Stimulated activated CD4-positive, alpha-beta T cell treated with anti-CD3 and anti-CD28 coated beads, Interleukin-1b, Interleukin-23, amount 100 ng/mL, for 4 hours (primary cell): Measurements from ENCODE around the gene RETN.

ENCODE experiments used
- DNase-seq, 2 donors: peaks; one replicate each; pipeline ENCODE4 v3.0.0-alpha.2; 2020; ENCODE audit warnings: low read depth in 2 of 2

Gene RETN

GRCh38 chr19:7657131-7657751, 11.6 kb upstream of the RETN start:
- DNase-seq = no peak

DNA sequence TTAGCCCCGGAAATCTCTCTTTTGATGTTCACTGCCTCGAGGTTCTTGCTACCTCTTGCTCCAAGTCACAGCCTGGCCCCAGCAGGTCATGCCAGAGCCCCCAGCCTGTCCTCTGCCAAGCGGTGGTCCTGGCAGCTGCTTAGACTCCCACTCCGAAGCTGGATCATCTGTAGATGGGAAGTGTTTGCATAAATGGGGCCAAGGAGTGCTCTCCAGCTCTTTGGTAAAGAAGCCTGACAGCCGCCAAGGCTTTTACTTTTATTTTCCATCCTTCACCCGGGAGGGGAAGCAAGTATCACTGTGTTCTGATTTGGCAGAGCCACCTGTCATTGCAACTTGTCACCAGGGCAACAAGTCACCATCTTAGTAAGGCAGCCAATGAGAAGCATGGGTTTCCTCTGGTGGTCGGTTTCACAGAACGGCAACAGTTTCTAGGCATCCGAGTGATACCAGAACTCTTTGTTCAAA, 10.6 kb upstream of the RETN start:
- DNase-seq = no peak

GRCh38 chr19:7661744-7662538, 6.9 kb upstream of the RETN start:
- no peak for DNase-seq

DNA sequence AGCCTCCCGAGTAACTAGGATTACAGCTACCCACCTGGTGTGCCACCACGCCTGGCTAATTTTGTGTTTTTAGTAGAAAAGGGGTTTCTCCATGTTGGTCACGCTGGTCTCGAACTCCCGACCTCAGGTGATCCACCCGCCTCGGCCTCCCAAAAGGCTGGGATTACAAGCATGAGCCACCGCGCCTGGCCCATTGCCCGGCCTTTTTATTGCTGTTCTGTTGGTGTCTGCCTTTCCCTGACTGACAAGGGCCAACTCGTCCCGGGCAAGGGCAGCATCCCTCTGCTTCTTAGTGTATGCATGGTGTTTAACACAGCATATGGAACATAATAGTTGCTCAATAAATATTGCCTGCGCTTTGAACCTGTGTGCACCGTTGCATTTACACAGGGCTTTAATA, 6.2 kb upstream of the RETN start:
- DNase-seq = no peak

DNA sequence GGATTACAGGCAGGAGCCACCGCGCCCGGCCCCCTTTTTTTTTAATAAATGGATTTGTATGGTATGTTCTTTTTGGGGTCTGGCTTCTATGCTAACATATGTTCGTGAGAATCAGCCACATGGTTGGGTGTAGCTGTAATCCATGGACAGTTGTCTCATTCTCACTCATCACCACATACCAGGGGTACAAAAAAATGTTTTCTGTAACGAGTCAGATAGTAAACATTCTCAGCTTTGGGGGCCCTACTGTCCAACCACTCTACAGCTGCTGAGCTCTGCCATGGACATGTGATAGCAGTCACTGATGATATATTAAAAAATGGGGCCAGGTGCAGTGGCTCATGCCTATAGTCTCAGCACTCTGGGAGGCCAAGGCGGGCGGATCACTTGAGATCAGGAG, 5.1 kb upstream of the RETN start:
- no peak for DNase-seq

DNA sequence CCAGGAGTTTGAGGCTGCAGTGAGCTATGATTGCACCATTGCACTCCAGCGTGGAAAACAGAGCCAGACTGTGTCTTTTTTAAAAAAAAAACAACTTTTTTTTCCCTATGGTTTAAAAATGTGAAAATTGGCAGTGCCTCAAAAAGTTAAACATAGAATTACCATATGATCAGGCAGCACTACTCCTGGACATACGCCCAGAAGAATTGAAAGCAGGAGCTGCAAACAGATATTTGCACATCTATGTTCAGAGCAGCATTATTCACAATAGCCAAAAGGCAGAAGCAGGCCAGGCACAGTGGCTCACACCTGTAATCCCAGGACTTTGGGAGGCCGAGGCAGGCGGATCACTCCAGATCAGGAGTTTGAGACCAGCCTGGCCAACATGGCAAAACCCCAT, 3.8 kb upstream of the RETN start:
- DNase-seq = no peak

DNA sequence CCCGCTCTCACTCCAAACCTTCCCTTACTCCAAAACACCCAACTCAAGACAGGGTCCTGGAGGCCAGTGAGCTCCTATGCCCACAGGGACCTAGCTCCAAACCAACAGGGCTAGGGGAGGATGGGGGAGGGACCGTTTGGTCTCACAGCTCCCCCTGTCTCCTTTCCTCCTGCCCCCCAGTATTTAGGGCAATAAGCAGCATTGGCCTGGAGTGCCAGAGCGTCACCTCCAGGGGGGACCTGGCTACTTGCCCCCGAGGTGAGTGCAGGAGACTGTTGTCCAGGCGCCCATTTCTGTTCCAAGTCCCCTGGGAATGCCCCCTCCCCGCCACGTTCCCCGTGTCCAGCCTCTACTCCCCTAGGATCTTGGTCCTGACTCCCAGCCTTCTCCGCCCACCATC, 792 bp downstream of the RETN start:
- DNase-seq = no peak

DNA sequence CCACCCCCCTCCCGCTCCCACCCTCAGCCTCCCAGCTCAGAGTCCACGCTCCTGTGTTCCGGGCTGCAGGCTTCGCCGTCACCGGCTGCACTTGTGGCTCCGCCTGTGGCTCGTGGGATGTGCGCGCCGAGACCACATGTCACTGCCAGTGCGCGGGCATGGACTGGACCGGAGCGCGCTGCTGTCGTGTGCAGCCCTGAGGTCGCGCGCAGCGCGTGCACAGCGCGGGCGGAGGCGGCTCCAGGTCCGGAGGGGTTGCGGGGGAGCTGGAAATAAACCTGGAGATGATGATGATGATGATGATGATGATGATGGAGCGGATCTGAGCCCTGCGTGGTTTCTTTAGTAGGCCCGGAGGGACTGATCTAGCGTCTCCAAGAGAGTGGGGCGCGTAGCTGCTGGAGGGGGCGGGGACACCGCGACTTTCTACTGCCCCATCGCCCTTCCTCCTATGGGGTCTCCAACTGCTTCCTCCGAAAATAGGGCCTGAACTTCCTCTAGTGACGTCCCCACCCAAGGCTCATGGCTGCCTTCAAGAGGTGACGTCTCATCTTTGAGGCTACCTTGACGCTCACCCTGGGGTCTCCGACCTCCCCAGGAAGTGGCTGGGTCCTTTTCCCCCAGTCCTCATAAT, 1.4 kb downstream of the RETN start:
- no peak for DNase-seq

DNA sequence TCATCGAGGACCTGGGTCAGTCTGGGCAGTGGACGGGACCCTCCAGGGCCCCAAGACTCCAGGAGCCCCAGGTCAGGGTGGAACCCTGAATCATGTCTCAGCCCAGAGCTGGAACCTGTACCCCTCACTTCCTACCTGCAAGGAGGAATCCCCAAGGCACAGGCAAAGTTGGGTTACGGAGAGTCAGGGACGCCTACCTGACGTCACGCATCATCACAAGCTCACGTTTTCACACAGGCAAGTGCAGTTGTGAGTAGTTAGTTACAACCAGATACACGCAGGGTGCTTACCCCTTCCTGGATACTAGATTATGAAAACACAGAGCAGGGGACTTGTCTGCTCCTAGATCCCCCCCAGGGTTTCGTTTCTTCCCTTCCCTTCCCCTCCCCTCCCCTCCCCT, 1.9 kb downstream of the RETN start:
- DNase-seq = no peak

GRCh38 chr19:7672522-7672921, 3.7 kb downstream of the RETN start:
- no peak for DNase-seq

DNA sequence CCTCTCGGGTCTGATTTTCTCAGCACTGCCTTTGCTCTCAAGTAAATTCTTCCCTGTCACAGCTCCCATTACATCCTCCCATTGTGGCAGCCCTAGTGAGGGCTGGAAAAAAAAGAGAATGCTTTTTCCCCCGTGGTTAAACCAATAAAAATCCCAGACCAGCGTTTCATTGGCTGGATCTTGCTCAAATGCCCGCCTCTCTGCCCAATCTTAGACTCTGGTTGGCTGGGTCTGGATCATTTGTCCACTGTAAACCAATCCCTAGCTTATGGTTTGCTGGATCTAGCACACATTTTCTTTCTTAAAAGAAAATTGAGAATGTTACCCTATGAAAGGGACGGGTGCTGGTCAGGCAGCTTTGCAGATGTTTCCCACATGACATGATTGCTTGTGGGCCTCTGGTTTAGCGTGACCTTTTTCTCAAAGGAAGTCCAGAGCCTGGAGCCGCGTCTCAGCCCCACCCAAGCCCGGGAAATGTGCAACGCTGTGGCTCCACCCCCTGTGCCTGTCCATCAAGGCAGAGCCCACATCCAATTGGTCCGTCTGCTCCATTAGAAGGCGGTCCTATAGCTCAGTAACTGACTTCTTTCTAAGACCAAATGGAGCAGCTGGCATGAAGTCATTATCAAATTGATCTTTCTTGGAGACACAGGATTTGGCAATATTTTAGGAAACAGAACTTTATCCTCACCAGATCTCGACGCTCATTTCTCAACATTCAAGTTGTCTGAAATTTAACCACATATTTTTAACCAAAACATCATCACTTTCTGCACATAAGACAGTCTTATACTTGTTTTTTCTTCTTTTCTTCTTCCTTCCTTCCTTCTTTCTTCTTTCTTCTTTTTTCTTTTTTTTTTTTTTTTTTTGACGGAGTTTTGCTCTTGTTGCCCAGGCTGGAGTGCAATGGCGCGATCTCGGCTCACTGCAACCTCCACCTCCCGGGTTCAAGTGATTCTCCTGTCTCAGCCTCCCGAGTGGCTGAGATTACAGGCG, 5.5 kb downstream of the RETN start:
- no peak for DNase-seq

GRCh38 chr19:7676376-7676775, 7.5 kb downstream of the RETN start:
- DNase-seq = no peak

DNA sequence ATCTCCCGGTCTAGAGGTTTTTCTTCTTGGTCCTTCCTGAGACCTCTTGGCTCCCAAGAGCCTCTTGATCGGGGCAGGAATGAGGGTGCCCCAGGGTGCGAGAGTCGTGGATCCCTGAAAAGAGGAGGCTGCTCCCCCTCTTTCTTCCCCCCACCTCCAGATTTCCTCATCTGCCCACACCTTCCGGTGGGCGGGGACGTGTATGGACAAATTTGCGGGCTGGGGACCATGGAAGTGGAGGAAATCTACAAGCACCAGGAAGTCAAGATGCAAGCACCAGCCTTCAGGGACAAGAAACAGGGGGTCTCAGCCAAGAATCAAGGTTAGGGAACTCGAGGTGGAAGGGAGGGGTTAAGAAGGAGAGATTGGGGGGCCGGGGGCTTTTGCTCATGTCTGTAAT, 8.0 kb downstream of the RETN start, which contains the start of gene MCEMP1:
Gene MCEMP1 (plus strand): TSS at position 237 of the 400 bp plus-strand sequence. CDS start 31 bp downstream, at position 268.
- no peak for DNase-seq

DNA sequence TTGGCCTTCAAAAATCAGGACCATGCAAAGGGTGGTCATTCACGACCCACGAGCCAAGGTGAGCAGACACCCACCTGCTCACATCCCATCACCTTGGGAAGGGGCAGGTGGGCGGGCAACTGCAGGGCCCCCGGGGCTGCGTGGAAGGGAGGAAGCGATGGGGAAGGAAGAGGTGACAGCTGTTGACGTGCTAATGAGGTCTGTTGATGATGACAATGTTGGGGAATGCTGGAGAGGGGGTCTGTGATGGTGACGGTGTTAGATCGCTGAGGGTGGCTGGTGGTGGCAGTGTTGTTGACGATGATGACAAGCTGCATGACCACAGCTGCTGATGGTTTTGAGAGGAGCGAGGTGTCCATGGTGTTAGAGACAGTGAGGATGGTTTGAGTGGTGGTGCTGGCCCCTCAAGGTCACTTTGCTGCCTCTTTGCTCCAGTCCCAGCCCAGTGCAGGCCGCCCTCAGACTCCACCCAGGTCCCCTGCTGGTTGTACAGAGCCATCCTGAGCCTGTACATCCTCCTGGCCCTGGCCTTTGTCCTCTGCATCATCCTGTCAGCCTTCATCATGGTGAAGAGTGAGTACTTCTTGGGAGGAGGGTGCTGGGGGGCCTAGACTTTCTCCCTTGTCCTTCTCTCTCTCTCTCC, 8.9 kb downstream of the RETN start:
- no peak for DNase-seq

DNA sequence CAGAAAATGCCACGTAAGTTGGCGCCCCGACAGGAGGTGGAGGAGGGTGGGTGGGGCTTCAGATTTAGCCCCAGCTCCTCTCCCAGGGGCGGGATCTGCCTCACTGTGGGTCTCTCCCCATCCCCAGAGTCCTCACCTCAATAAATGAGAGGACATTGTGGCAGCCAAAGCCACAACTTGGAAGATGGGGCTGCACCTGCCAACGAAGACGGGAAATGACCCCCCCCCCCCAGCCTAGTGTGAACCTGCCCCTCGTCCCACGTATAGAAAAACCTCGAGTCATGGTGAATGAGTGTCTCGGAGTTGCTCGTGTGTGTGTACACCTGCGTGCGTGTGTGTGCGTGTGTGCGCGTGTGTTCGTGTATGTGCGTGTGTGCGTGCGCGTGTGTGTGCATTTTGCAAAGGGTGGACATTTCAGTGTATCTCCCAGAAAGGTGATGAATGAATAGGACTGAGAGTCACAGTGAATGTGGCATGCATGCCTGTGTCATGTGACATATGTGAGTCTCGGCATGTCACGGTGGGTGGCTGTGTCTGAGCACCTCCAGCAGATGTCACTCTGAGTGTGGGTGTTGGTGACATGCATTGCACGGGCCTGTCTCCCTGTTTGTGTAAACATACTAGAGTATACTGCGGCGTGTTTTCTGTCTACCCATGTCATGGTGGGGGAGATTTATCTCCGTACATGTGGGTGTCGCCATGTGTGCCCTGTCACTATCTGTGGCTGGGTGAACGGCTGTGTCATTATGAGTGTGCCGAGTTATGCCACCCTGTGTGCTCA, 10.3 kb downstream of the RETN start:
- DNase-seq = peak; percentile 46 to 48

- DNase-seq = no peak
Observed at GRCh38 chr19:7679771-7680605, 11.1 kb downstream of the RETN start.

- DNase-seq = peak; percentile 81 to 88
Observed at GRCh38 chr19:7680606-7681339, 11.9 kb downstream of the RETN start, which contains the start of gene TRAPPC5. TSS of gene TRAPPC5 (plus strand) at chr19:7680833. CDS start at chr19:7682254, 1,421 bp downstream.

- peak; percentile 68 to 82 for DNase-seq
Observed at GRCh38 chr19:7681340-7682174, 12.7 kb downstream of the RETN start.
